ENCODE measurements around the gene CAMSAP1. TPM values are rescaled to one million over a fixed set of nuclear protein-coding genes. Genes with fewer than 3 reads are reported as not detected.

CAMSAP1 gene
- total RNA-seq, 1 experiment from 2014 or later, result 22.6 TPM

GRCh38 chr9:135825435-135826187 is 81.7 kb downstream of the CAMSAP1 start:
- in situ Hi-C loops (cut with HindIII; ENCODE audit: low pct_unique_long_range_greater_than_20kb, low sequenced_read_pairs), result no loop called here
- no peak for DNase-seq (ENCODE audit: low read depth)

- in situ Hi-C loops (cut with HindIII; ENCODE audit: low pct_unique_long_range_greater_than_20kb, low sequenced_read_pairs), result no loop called here
- no peak for DNase-seq (ENCODE audit: low read depth)
Observed at GRCh38 chr9:135823036-135823435, 84.3 kb downstream of the CAMSAP1 start.

GRCh38 chr9:135822374-135822755 is 85.0 kb downstream of the CAMSAP1 start:
- DNase-seq (ENCODE audit: low read depth), result no peak

GRCh38 chr9:135821733-135822373 is 85.5 kb downstream of the CAMSAP1 start:
- DNase-seq (ENCODE audit: low read depth), result no peak
- in situ Hi-C loops (cut with HindIII; ENCODE audit: low pct_unique_long_range_greater_than_20kb, low sequenced_read_pairs), result no loop called here

More at GRCh38 chr9:135822374-135822755, 85.0 kb downstream of the CAMSAP1 start:
- in situ Hi-C loops (cut with HindIII; ENCODE audit: low pct_unique_long_range_greater_than_20kb, low sequenced_read_pairs), result no loop called here

GRCh38 chr9:135821116-135821515 is 86.2 kb downstream of the CAMSAP1 start:
- in situ Hi-C loops (cut with HindIII; ENCODE audit: low pct_unique_long_range_greater_than_20kb, low sequenced_read_pairs), result no loop called here
- DNase-seq (ENCODE audit: low read depth), result no peak

- in situ Hi-C loops (cut with HindIII; ENCODE audit: low pct_unique_long_range_greater_than_20kb, low sequenced_read_pairs), result no loop called here
- no peak for DNase-seq (ENCODE audit: low read depth)
Observed at GRCh38 chr9:135820661-135821060, 86.7 kb downstream of the CAMSAP1 start.

GRCh38 chr9:135819905-135820304 is 87.4 kb downstream of the CAMSAP1 start:
- no peak for DNase-seq (ENCODE audit: low read depth)
- in situ Hi-C loops (cut with HindIII; ENCODE audit: low pct_unique_long_range_greater_than_20kb, low sequenced_read_pairs), result no loop called here

- no peak for DNase-seq (ENCODE audit: low read depth)
- in situ Hi-C loops (cut with HindIII; ENCODE audit: low pct_unique_long_range_greater_than_20kb, low sequenced_read_pairs), result no loop called here
Observed at GRCh38 chr9:135818718-135819475, 88.4 kb downstream of the CAMSAP1 start.

GRCh38 chr9:135817951-135818717 is 89.2 kb downstream of the CAMSAP1 start:
- no peak for DNase-seq (ENCODE audit: low read depth)
- in situ Hi-C loops (cut with HindIII; ENCODE audit: low pct_unique_long_range_greater_than_20kb, low sequenced_read_pairs), result no loop called here

- no peak for DNase-seq (ENCODE audit: low read depth)
- in situ Hi-C loops (cut with HindIII; ENCODE audit: low pct_unique_long_range_greater_than_20kb, low sequenced_read_pairs), result no loop called here
Observed at GRCh38 chr9:135816651-135816970, 90.7 kb downstream of the CAMSAP1 start.

GRCh38 chr9:135815830-135816650 is 91.3 kb downstream of the CAMSAP1 start:
- DNase-seq (ENCODE audit: low read depth), result no peak
- in situ Hi-C loops (cut with HindIII; ENCODE audit: low pct_unique_long_range_greater_than_20kb, low sequenced_read_pairs), result no loop called here

- no peak for DNase-seq (ENCODE audit: low read depth)
- in situ Hi-C loops (cut with HindIII; ENCODE audit: low pct_unique_long_range_greater_than_20kb, low sequenced_read_pairs), result no loop called here
Observed at GRCh38 chr9:135815413-135815812, 91.9 kb downstream of the CAMSAP1 start.

- in situ Hi-C loops (cut with HindIII; ENCODE audit: low pct_unique_long_range_greater_than_20kb, low sequenced_read_pairs), result no loop called here
- no peak for DNase-seq (ENCODE audit: low read depth)
Observed at GRCh38 chr9:135814421-135815095, 92.8 kb downstream of the CAMSAP1 start.

- in situ Hi-C loops (cut with HindIII; ENCODE audit: low pct_unique_long_range_greater_than_20kb, low sequenced_read_pairs), result no loop called here
- no peak for DNase-seq (ENCODE audit: low read depth)
Observed at GRCh38 chr9:135813671-135814290, 93.6 kb downstream of the CAMSAP1 start.

- no peak for DNase-seq (ENCODE audit: low read depth)
- in situ Hi-C loops (cut with HindIII; ENCODE audit: low pct_unique_long_range_greater_than_20kb, low sequenced_read_pairs), result no loop called here
Observed at GRCh38 chr9:135812961-135813360, 94.4 kb downstream of the CAMSAP1 start.

GRCh38 chr9:135811801-135812200 is 95.5 kb downstream of the CAMSAP1 start:
- in situ Hi-C loops (cut with HindIII; ENCODE audit: low pct_unique_long_range_greater_than_20kb, low sequenced_read_pairs), result no loop called here
- DNase-seq (ENCODE audit: low read depth), result no peak
